ENCODE data around the gene SRGAP3. TPM values are rescaled to one million over a fixed set of nuclear protein-coding genes. Genes with fewer than 3 reads are reported as not detected.

The SRGAP3 gene
- total and polyA plus RNA-seq, 2 donors (not counting 1 experiment from before 2014, with no cell fraction given) = 1.4 to 1.5 TPM

DNA sequence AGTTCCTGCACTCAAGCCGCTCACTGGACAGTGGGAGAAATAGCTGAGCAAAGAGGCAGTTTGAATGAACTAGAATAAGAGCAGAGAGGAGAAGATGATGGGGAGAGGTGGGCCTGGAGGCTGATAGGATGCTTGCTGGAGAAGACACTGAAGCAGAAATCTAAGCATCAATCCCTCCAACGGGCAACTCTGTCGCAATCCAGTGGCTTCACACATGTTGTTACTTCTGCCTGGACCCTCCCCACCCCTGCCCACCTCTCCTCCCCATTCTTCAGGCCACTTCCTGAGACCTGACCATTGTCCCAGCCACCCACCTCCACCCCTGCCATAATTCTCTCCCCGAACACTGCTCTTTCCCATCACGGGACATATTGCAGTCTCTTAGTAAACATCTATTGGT, 76.0 kb downstream of the SRGAP3 start:
- H3K4me3 Mint-ChIP-seq = no peak overlapping the region
- H3K27me3 Mint-ChIP-seq = peaks cover 2% of the 10 kb centered on the region
- ChIA-PET CTCF (no interaction called here), POLR2A (no interaction called here)
- TF ChIP-seq, protein P1, sequence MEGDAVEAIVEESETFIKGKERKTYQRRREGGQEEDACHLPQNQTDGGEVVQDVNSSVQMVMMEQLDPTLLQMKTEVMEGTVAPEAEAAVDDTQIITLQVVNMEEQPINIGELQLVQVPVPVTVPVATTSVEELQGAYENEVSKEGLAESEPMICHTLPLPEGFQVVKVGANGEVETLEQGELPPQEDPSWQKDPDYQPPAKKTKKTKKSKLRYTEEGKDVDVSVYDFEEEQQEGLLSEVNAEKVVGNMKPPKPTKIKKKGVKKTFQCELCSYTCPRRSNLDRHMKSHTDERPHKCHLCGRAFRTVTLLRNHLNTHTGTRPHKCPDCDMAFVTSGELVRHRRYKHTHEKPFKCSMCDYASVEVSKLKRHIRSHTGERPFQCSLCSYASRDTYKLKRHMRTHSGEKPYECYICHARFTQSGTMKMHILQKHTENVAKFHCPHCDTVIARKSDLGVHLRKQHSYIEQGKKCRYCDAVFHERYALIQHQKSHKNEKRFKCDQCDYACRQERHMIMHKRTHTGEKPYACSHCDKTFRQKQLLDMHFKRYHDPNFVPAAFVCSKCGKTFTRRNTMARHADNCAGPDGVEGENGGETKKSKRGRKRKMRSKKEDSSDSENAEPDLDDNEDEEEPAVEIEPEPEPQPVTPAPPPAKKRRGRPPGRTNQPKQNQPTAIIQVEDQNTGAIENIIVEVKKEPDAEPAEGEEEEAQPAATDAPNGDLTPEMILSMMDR (IDR thresholded peaks at IDR 0.05) = no peak
- TF ChIP-seq EZH2 (IDR thresholded peaks at IDR 0.05; ENCODE audit: borderline replicate concordance, insufficient read depth, low read depth, low read length, poor library complexity, severe bottlenecking) = no peak
- no peaks in the 10 kb centered on the region for H3K9me3 ChIP-seq (ENCODE audit: control extremely low read depth in 1 of 3, control insufficient read depth in 2 of 3, insufficient read depth in 1 of 3, low read length in 2 of 3)
- no peak overlapping the region for H3K27ac ChIP-seq (ENCODE audit: low read length in 2 of 2)
- ATAC-seq (ENCODE audit: low read depth) = no peak
- H3K27me3 ChIP-seq (replicated peaks in 1 of 4; ENCODE audit: control extremely low read depth in 1 of 4, control insufficient read depth in 3 of 4, insufficient read depth in 4 of 4, low read length in 3 of 4) = no peaks in the 10 kb centered on the region
- H3K9me3 Mint-ChIP-seq (ENCODE audit: insufficient read depth) = no peaks in the 10 kb centered on the region
- DNase-seq = no peak
- peaks cover 29% of the 10 kb centered on the region for H3K4me1 Mint-ChIP-seq
- no peak overlapping the region for H3K4me3 ChIP-seq (ENCODE audit: control extremely low read depth in 1 of 5, extremely low read depth in 1 of 5, insufficient read depth in 1 of 5, low read depth in 2 of 5, low read length in 4 of 5)
- no peak overlapping the region for H3K9ac ChIP-seq (ENCODE audit: low read length)
- H3K27ac Mint-ChIP-seq = no peak overlapping the region
- no peak overlapping the region for H2AFZ ChIP-seq (ENCODE audit: insufficient read depth, low read depth, low read length, poor library complexity, severe bottlenecking)
- H3K79me2 ChIP-seq (ENCODE audit: control insufficient read depth, insufficient read depth, low read length) = no peaks in the 10 kb centered on the region
- WGBS (ENCODE audit: insufficient coverage) = 96% methylated on average over 4 of the region's 5 CpGs
- no peaks in the 10 kb centered on the region for H4K20me1 ChIP-seq (ENCODE audit: control insufficient read depth, insufficient read depth, low read length, poor library complexity, severe bottlenecking)
- H3K36me3 ChIP-seq (replicated peaks in 1 of 2; ENCODE audit: control extremely low read depth in 1 of 2, control insufficient read depth in 1 of 2, extremely low read depth in 1 of 2, insufficient read depth in 2 of 2, low read length in 1 of 2) = no peaks in the 10 kb centered on the region
- H3K4me1 ChIP-seq (ENCODE audit: control insufficient read depth in 2 of 2, insufficient read depth in 2 of 2, low read length in 2 of 2) = peaks cover 10 to 24% of the 10 kb centered on the region in 2 donors
- intact Hi-C loops (cut with micrococcal nuclease) = no loop called here
- no peak overlapping the region for H3K4me2 ChIP-seq (replicated peaks; ENCODE audit: low read depth, low read length, poor library complexity, severe bottlenecking)

DNA sequence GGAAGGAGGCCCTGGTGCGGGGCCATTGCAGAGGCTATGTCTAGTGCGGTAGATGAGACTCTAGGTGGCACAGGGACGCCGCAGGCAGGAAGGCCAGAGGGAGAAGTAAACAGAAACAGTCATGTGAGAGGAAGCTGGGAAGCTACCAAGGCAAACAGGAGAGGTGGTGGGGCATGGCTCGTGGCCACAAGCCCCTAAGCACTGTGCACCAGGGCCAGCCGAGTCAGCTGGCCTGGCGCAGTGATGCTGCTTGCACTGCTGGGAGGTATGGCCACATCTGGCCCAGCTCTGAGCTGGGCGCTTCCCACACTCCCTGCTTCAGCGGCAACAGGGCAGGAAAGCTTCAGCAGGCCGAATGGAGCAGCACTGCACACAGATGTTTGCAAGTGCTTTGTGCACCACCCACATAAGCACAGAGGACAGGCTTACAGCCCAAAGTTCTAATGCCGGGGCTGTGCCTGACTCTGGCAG, 76.6 kb downstream of the SRGAP3 start:
- Histone ChIP-seq H3K4me2 (replicated peaks; ENCODE audit: low read depth, low read length, poor library complexity, severe bottlenecking) (no peak overlapping the region), H3K36me3 (replicated peaks in 1 of 2; ENCODE audit: control extremely low read depth in 1 of 2, control insufficient read depth in 1 of 2, extremely low read depth in 1 of 2, insufficient read depth in 2 of 2, low read length in 1 of 2) (no peaks in the 10 kb centered on the region), H4K20me1 (ENCODE audit: control insufficient read depth, insufficient read depth, low read length, poor library complexity, severe bottlenecking) (no peaks in the 10 kb centered on the region), H3K9ac (ENCODE audit: low read length) (no peak overlapping the region), H3K27me3 (replicated peaks in 1 of 4; ENCODE audit: control extremely low read depth in 1 of 4, control insufficient read depth in 3 of 4, insufficient read depth in 4 of 4, low read length in 3 of 4) (no peaks in the 10 kb centered on the region), H3K4me1 (ENCODE audit: control insufficient read depth in 2 of 2, insufficient read depth in 2 of 2, low read length in 2 of 2) (peaks cover 12 to 30% of the 10 kb centered on the region in 2 donors), H2AFZ (ENCODE audit: insufficient read depth, low read depth, low read length, poor library complexity, severe bottlenecking) (no peak overlapping the region), H3K79me2 (ENCODE audit: control insufficient read depth, insufficient read depth, low read length) (no peaks in the 10 kb centered on the region), H3K4me3 (ENCODE audit: control extremely low read depth in 1 of 5, extremely low read depth in 1 of 5, insufficient read depth in 1 of 5, low read depth in 2 of 5, low read length in 4 of 5) (no peak overlapping the region), H3K27ac (ENCODE audit: low read length in 2 of 2) (no peak overlapping the region), H3K9me3 (ENCODE audit: control extremely low read depth in 1 of 3, control insufficient read depth in 2 of 3, insufficient read depth in 1 of 3, low read length in 2 of 3) (no peaks in the 10 kb centered on the region)
- Mint-ChIP-seq H3K27ac (no peak overlapping the region), H3K27me3 (peaks cover 2% of the 10 kb centered on the region), H3K4me1 (peaks cover 35% of the 10 kb centered on the region), H3K9me3 (ENCODE audit: insufficient read depth) (no peaks in the 10 kb centered on the region), H3K4me3 (no peak overlapping the region)
- CTCF ChIA-PET = no interaction called here
- POLR2A ChIA-PET = no interaction called here
- ATAC-seq (ENCODE audit: low read depth) (no peak), DNase-seq (no peak)
- whole genome bisulfite sequencing (ENCODE audit: insufficient coverage) = 61% methylated on average over 11 of the region's 11 CpGs
- intact Hi-C loops (cut with micrococcal nuclease) = no loop called here
- TF ChIP-seq, protein P1 (IDR thresholded peaks at IDR 0.05) = no peak
- TF ChIP-seq EZH2 (IDR thresholded peaks at IDR 0.05; ENCODE audit: borderline replicate concordance, insufficient read depth, low read depth, low read length, poor library complexity, severe bottlenecking) = no peak

All from B cell (primary cell).